CD4-positive, alpha-beta T cell treated with Interleukin-17A for 1 hour (primary cell): ENCODE data around the gene UNC45A.
A peak's percentile ranks its signal among the peaks of the same experiment; 100 is the strongest.

Experiments
- DNase-seq: peaks from one replicate; pipeline ENCODE4 v3.0.0-alpha.2; 2020

UNC45A gene

GRCh38 chr15:90968434-90968833, 33.3 kb downstream of the UNC45A start:
- no peak for DNase-seq

GRCh38 chr15:90970274-90970673, 35.2 kb downstream of the UNC45A start:
- DNase-seq = no peak

GRCh38 chr15:90972133-90972532, 37.0 kb downstream of the UNC45A start:
- DNase-seq = no peak

- DNase-seq = no peak
These were observed 39.1 kb downstream of the UNC45A start for GRCh38 chr15:90974216-90974615.

- no peak for DNase-seq
These were observed 44.5 kb downstream of the UNC45A start for GRCh38 chr15:90979582-90979981.

- DNase-seq = no peak
These were observed 46.6 kb downstream of the UNC45A start for GRCh38 chr15:90981681-90982080.

- DNase-seq = no peak
These were observed 47.0 kb downstream of the UNC45A start for GRCh38 chr15:90982135-90982534.

- no peak for DNase-seq
These were observed 51.9 kb downstream of the UNC45A start for GRCh38 chr15:90986790-90987507.

- DNase-seq = no peak
These were observed 52.6 kb downstream of the UNC45A start for GRCh38 chr15:90987561-90988141.

- no peak for DNase-seq
These were observed 53.2 kb downstream of the UNC45A start for GRCh38 chr15:90988296-90988695.

GRCh38 chr15:90989040-90989768, 54.1 kb downstream of the UNC45A start:
- DNase-seq = peak; percentile 14

- no peak for DNase-seq
These were observed 55.4 kb downstream of the UNC45A start for GRCh38 chr15:90990446-90990845.

- no peak for DNase-seq
These were observed 56.7 kb downstream of the UNC45A start for GRCh38 chr15:90991587-90992285.

GRCh38 chr15:90994059-90994416, 59.0 kb downstream of the UNC45A start:
- no peak for DNase-seq

- DNase-seq = peak; percentile 97
These were observed 59.6 kb downstream of the UNC45A start, which contains the start of gene PRC1 for GRCh38 chr15:90994417-90995311. Gene PRC1, minus strand, starts transcription at chr15:90994535. Its CDS starts 118 bp downstream, at chr15:90994417.

GRCh38 chr15:90998737-90999136, 63.7 kb downstream of the UNC45A start:
- DNase-seq = no peak

GRCh38 chr15:91001209-91001608, 66.1 kb downstream of the UNC45A start:
- DNase-seq = no peak
